ENCODE measurements around the gene C1QTNF6. TPM values are rescaled to one million over a fixed set of nuclear protein-coding genes. Genes with fewer than 3 reads are reported as not detected.

Gene C1QTNF6
- total and polyA plus RNA-seq, 2 donors (not counting 3 experiments of a cell fraction or from before 2014, with no cell fraction given), result 20.2 to 27.6 TPM

DNA sequence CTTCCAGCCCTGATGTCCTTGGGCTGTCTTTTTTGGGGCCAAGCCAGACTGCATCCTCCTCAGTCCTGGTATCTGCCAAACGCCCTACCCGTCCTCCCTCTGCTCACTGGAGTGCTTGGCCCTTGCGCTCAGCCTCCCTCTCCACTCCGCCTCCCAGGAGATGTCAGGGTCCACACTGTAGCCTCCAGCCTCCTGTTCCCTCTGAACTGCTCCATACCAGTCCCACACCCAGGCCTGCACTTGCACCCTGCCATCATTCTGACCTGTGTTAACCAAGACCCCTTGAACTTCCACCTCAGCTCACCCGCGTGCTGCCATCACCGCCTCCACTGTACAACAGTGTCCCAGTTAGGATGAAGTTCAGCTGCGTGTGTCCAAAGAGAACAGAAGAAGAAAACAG is 32.1 kb downstream of the C1QTNF6 start:
- intact Hi-C loops (cut with micrococcal nuclease) (no loop called here), dilution Hi-C loops (cut with MboI; ENCODE audit: extremely low pct_ligation_motif_present, low sequenced_read_pairs) (no loop called here)
- Histone ChIP-seq H3K27ac (ENCODE audit: insufficient read depth, low read depth, low read length) (no peak overlapping the region), H2AFZ (ENCODE audit: low read depth, low read length) (no peak overlapping the region), H3K9me1 (replicated peaks; ENCODE audit: control insufficient read depth, extremely low read depth, insufficient read depth, low read length) (no peaks in the 10 kb centered on the region), H3K79me2 (ENCODE audit: control insufficient read depth, insufficient read depth, low read length) (no peaks in the 10 kb centered on the region), H3K36me3 (ENCODE audit: control insufficient read depth in 2 of 2, extremely low read depth in 1 of 2, insufficient read depth in 2 of 2, low read length in 2 of 2) (no peaks in the 10 kb centered on the region), H3K9ac (replicated peaks; ENCODE audit: extremely low read depth, insufficient read depth, low read length) (no peak overlapping the region), H3K27me3 (ENCODE audit: control insufficient read depth in 2 of 2, insufficient read depth in 2 of 2, low read length in 2 of 2) (peaks cover 0 to 5% of the 10 kb centered on the region in 2 experiments), H3K4me3 (replicated peaks in 1 of 3; ENCODE audit: insufficient read depth in 1 of 3, low read depth in 1 of 3, low read length in 3 of 3) (no peak overlapping the region), H3K9me3 (replicated peaks; ENCODE audit: control insufficient read depth, insufficient read depth, low read length) (no peaks in the 10 kb centered on the region), H3K4me1 (ENCODE audit: control insufficient read depth, extremely low read depth, insufficient read depth, low read length) (no peaks in the 10 kb centered on the region), H3K4me2 (ENCODE audit: insufficient read depth, low read length) (no peak overlapping the region), H4K20me1 (replicated peaks; ENCODE audit: control insufficient read depth, extremely low read depth, insufficient read depth, low read length) (no peaks in the 10 kb centered on the region)
- TF ChIP-seq, protein P1, sequence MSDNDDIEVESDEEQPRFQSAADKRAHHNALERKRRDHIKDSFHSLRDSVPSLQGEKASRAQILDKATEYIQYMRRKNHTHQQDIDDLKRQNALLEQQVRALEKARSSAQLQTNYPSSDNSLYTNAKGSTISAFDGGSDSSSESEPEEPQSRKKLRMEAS (IDR thresholded peaks at IDR 0.05; ENCODE audit: insufficient read depth, insufficient read length), result no peak
- no peak for TF ChIP-seq FOS (IDR thresholded peaks at IDR 0.05; ENCODE audit: borderline replicate concordance, insufficient read depth, low read length)
- no peak for TF ChIP-seq POLR2A (IDR thresholded peaks at IDR 0.05; ENCODE audit: low read depth, low read length)
- no peak for TF ChIP-seq JUN (IDR thresholded peaks at IDR 0.05; ENCODE audit: borderline replicate concordance, insufficient read depth, insufficient read length, low read depth)
- no peak for TF ChIP-seq EZH2 (IDR thresholded peaks at IDR 0.05; ENCODE audit: borderline replicate concordance, low read depth, low read length, severe bottlenecking)
- no peak for TF ChIP-seq CTCF (IDR thresholded peaks at IDR 0.05; ENCODE audit: extremely low read depth in 1 of 2, insufficient read depth in 1 of 2, low read depth in 1 of 2, low read length in 2 of 2)
- TF ChIP-seq POLR2AphosphoS5 (IDR thresholded peaks at IDR 0.05; ENCODE audit: insufficient read depth, low read depth, low read length), result no peak
- TF ChIP-seq MYC (IDR thresholded peaks at IDR 0.05; ENCODE audit: low read depth, low read length), result no peak
- TF ChIP-seq GATA2 (IDR thresholded peaks at IDR 0.05; ENCODE audit: insufficient read depth, insufficient read length, low read depth, low read length), result no peak
- ChIA-PET CTCF (interaction anchor here (1.6 kb wide), 1 partner anchor 44 kb away, joined by 7 read pairs; no protein-coding TSS in a partner anchor), POLR2A (no interaction called here)
- no peak for FAIRE-seq
- no TSS peak for BruUV-seq (replicated peaks)
- no peak for DNase-seq (ENCODE audit: low read depth, low spot score)

Measured in endothelial cell of umbilical vein (primary cell).